Common myeloid progenitor, CD34-positive (primary cell): ENCODE data around the gene FUT4.
A peak's percentile ranks its signal among the peaks of the same experiment; 100 is the strongest.

Experiments used
- CTCF ChIA-PET: fragments of 350-600 bp; sonication (Branson Sonifier 250); formaldehyde crosslinking; loops from one replicate; lab custom pipeline; 2021; ENCODE audit warnings: antibody characterized with exemption; lab: Charles Lee
- POLR2A ChIA-PET: fragments of 350-600 bp; sonication (Branson Sonifier 250); formaldehyde crosslinking; loops from one replicate; lab custom pipeline; 2021; ENCODE audit warnings: antibody characterized with exemption; lab: Charles Lee
- DNase-seq, 3 donors: peaks; one replicate each; pipeline versions ENCODE4 v3.0.0 to v3.0.0-alpha.2; 2013
- H3K27ac ChIP-seq, 2 experiments: 1 replicate in 1 of 2; 2 replicates in 1 of 2; pipeline ENCODE4 v1.7.0; 2013; ENCODE audit warnings: inconsistent platforms in 2 of 2, low read length in 2 of 2, mild to moderate bottlenecking in 2 of 2, low read depth in 1 of 2, moderate library complexity in 1 of 2; ENCODE audit not compliant: severe bottlenecking in 2 of 2, insufficient read depth in 1 of 2, poor library complexity in 1 of 2
- H3K27me3 ChIP-seq, 5 experiments: replicated peaks in 2 of 5; 1 replicate in 3 of 5; 2 replicates in 2 of 5; pipeline versions ENCODE4 v1.6.1 to v1.7.0; 2013; ENCODE audit warnings: low read length in 4 of 5, mild to moderate bottlenecking in 2 of 5, moderate library complexity in 2 of 5, inconsistent platforms in 1 of 5; ENCODE audit not compliant: insufficient read depth in 5 of 5, control insufficient read depth in 4 of 5
- H3K36me3 ChIP-seq, 4 experiments: 1 replicate in 2 of 4; 2 replicates in 2 of 4; pipeline versions ENCODE4 v1.6.1 to v1.7.0; 2013; ENCODE audit warnings: low read length in 3 of 4, control low read depth in 1 of 4, mild to moderate bottlenecking in 1 of 4; ENCODE audit not compliant: control insufficient read depth in 4 of 4, insufficient read depth in 4 of 4
- H3K4me1 ChIP-seq, 4 experiments: 1 replicate in 3 of 4; 2 replicates in 1 of 4; pipeline versions ENCODE4 v1.6.1 to v1.7.1; 2013; ENCODE audit warnings: low read length in 3 of 4, mild to moderate bottlenecking in 3 of 4, control low read depth in 1 of 4, inconsistent platforms in 1 of 4, moderate library complexity in 1 of 4; ENCODE audit not compliant: control insufficient read depth in 4 of 4, insufficient read depth in 4 of 4; ENCODE audit errors: control extremely low read depth in 1 of 4
- H3K4me3 ChIP-seq, 7 experiments: 1 replicate in 4 of 7; 2 replicates in 3 of 7; pipeline versions ENCODE4 v1.5.1 to v1.7.0; 2013; ENCODE audit warnings: mild to moderate bottlenecking in 7 of 7, low read length in 6 of 7, moderate library complexity in 6 of 7, inconsistent platforms in 2 of 7, low read depth in 2 of 7, control low read depth in 1 of 7; ENCODE audit not compliant: insufficient read depth in 4 of 7, control insufficient read depth in 1 of 7; ENCODE audit errors: extremely low read depth in 1 of 7
- H3K9me3 ChIP-seq, 5 experiments: 1 replicate in 4 of 5; 2 replicates in 1 of 5; pipeline versions ENCODE4 v1.6.1 to v1.7.1; 2013; ENCODE audit warnings: low read length in 4 of 5, mild to moderate bottlenecking in 2 of 5, inconsistent platforms in 1 of 5, low read depth in 1 of 5, moderate library complexity in 1 of 5; ENCODE audit not compliant: control insufficient read depth in 4 of 5, insufficient read depth in 2 of 5; ENCODE audit errors: control extremely low read depth in 1 of 5
- WGBS: methylation state at CpG from one replicate; pipeline ENCODE4 v1.1.5; 2013; ENCODE audit not compliant: insufficient coverage; 5-methylcytosine and 5-hydroxymethylcytosine counted together

The FUT4 gene

DNA sequence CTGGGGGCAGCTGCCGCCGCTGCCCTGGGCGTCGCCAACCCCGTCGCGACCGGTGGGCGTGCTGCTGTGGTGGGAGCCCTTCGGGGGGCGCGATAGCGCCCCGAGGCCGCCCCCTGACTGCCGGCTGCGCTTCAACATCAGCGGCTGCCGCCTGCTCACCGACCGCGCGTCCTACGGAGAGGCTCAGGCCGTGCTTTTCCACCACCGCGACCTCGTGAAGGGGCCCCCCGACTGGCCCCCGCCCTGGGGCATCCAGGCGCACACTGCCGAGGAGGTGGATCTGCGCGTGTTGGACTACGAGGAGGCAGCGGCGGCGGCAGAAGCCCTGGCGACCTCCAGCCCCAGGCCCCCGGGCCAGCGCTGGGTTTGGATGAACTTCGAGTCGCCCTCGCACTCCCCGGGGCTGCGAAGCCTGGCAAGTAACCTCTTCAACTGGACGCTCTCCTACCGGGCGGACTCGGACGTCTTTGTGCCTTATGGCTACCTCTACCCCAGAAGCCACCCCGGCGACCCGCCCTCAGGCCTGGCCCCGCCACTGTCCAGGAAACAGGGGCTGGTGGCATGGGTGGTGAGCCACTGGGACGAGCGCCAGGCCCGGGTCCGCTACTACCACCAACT lies 1.0 kb downstream of the FUT4 start:
- CTCF ChIA-PET: interaction anchor here (1.3 to 2.2 kb wide), 3 partner anchors 14 to 44 kb away, joined by 3 to 5 read pairs (median 3); no protein-coding TSS in a partner anchor
- Histone ChIP-seq H3K4me1 (peaks cover 17 to 50% (median 40%) of the 10 kb centered on the region in 4 experiments), H3K27me3 (no peaks in the 10 kb centered on the region), H3K27ac (peak overlapping the region; percentile 92 to 96), H3K4me3 (peak overlapping the region; percentile 68 to 89 (median 76)), H3K9me3 (no peaks in the 10 kb centered on the region), H3K36me3 (peaks cover 3 to 16% (median 14%) of the 10 kb centered on the region in 4 experiments)
- 19% methylated on average over 36 of the region's 59 CpGs for WGBS
- peak in 1 of 3 donors; percentile 37 for DNase-seq
- POLR2A ChIA-PET: no interaction called here

DNA sequence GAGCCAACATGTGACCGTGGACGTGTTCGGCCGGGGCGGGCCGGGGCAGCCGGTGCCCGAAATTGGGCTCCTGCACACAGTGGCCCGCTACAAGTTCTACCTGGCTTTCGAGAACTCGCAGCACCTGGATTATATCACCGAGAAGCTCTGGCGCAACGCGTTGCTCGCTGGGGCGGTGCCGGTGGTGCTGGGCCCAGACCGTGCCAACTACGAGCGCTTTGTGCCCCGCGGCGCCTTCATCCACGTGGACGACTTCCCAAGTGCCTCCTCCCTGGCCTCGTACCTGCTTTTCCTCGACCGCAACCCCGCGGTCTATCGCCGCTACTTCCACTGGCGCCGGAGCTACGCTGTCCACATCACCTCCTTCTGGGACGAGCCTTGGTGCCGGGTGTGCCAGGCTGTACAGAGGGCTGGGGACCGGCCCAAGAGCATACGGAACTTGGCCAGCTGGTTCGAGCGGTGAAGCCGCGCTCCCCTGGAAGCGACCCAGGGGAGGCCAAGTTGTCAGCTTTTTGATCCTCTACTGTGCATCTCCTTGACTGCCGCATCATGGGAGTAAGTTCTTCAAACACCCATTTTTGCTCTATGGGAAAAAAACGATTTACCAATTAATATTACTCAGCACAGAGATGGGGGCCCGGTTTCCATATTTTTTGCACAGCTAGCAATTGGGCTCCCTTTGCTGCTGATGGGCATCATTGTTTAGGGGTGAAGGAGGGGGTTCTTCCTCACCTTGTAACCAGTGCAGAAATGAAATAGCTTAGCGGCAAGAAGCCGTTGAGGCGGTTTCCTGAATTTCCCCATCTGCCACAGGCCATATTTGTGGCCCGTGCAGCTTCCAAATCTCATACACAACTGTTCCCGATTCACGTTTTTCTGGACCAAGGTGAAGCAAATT lies 1.8 kb downstream of the FUT4 start:
- H3K4me3 ChIP-seq: peak overlapping the region in 4 of 7 experiments; percentile 74 to 89 (median 82)
- H3K27ac ChIP-seq: peak overlapping the region in 1 of 2 experiments; percentile 1
- POLR2A ChIA-PET: no interaction called here

DNA sequence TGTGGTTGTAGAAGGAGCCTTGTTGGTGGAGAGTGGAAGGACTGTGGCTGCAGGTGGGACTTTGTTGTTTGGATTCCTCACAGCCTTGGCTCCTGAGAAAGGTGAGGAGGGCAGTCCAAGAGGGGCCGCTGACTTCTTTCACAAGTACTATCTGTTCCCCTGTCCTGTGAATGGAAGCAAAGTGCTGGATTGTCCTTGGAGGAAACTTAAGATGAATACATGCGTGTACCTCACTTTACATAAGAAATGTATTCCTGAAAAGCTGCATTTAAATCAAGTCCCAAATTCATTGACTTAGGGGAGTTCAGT lies 2.4 kb downstream of the FUT4 start:
- no peak overlapping the region for H3K27ac ChIP-seq
- peaks cover 3 to 16% (median 14%) of the 10 kb centered on the region in 4 experiments for H3K36me3 ChIP-seq
- DNase-seq: no peak
- CTCF ChIA-PET: interaction anchor here (1.0 to 2.2 kb wide), 5 partner anchors 10 to 43 kb away, joined by 3 to 5 read pairs (median 3); no protein-coding TSS in a partner anchor
- H3K9me3 ChIP-seq: no peaks in the 10 kb centered on the region
- H3K4me3 ChIP-seq: peak overlapping the region in 4 of 7 experiments; percentile 19 to 89 (median 76)
- no peaks in the 10 kb centered on the region for H3K27me3 ChIP-seq
- WGBS: 100% methylated on average over 1 of the region's 2 CpGs
- peaks cover 26 to 61% (median 43%) of the 10 kb centered on the region in 4 experiments for H3K4me1 ChIP-seq
- POLR2A ChIA-PET: no interaction called here

More for the DNA sequence above, 1.8 kb downstream of the FUT4 start:
- peaks cover 23 to 57% (median 41%) of the 10 kb centered on the region in 4 experiments for H3K4me1 ChIP-seq
- WGBS: 93% methylated on average over 44 of the region's 54 CpGs
- CTCF ChIA-PET: interaction anchor here (0.8 to 2.2 kb wide), 5 partner anchors 14 to 43 kb away, joined by 3 to 5 read pairs (median 3); no protein-coding TSS in a partner anchor
- peaks cover 3 to 16% (median 14%) of the 10 kb centered on the region in 4 experiments for H3K36me3 ChIP-seq
- no peak for DNase-seq
- no peaks in the 10 kb centered on the region for H3K27me3 ChIP-seq
- no peaks in the 10 kb centered on the region for H3K9me3 ChIP-seq

DNA sequence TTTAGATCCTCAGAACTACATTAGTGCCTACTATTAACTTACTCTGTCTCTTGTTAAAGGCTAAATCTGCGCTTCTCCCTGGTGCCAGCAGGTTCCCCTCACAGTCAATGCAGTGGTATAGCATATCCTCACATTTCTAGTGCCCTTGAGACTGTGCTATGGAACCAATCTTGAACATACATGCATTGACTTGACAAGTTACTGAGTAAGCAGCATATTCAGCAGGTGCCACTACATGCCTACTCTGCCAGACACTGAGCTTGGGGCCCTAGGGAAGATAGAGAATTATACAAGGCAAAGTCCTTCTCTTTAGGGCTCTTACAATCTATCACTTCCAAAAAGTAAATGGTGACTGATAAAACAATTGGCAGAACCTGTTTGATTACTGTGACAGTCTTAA lies 3.2 kb downstream of the FUT4 start:
- CTCF ChIA-PET: interaction anchor here (0.9 to 1.6 kb wide), 4 partner anchors 10 to 50 kb away, joined by 3 to 5 read pairs (median 3); no protein-coding TSS in a partner anchor
- no peak overlapping the region for H3K27ac ChIP-seq
- H3K4me3 ChIP-seq: peak overlapping the region in 3 of 7 experiments; percentile 38 to 74 (median 53)

DNA sequence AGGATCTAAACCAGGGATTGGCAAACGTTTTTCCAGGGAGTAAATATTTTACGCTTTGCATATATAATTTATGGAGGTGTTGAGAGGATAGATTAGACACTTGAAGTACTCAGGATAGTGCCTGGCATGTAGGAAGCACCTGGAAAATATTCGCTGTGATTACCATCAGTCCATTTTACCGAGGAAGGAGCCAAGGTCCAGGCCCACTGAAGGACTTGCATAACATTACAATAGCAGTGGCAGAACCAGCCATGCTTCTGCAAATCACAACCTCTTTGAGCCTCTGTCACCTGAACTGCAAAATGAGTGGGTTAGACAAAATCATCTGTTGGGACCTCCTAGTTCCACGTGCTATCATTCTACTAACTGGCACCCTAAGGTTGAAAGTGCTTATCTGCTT lies 5.4 kb downstream of the FUT4 start:
- H3K27ac ChIP-seq: no peak overlapping the region
- no peak for DNase-seq
- ChIA-PET CTCF (interaction anchor here (0.6 kb wide), 1 partner anchor 12 kb away, joined by 4 read pairs; no protein-coding TSS in a partner anchor), POLR2A (no interaction called here)
- H3K9me3 ChIP-seq: no peaks in the 10 kb centered on the region
- WGBS: 61% methylated on average over 5 of the region's 5 CpGs
- H3K4me1 ChIP-seq: peaks cover 26 to 53% (median 35%) of the 10 kb centered on the region in 4 experiments
- no peaks in the 10 kb centered on the region for H3K27me3 ChIP-seq
- H3K4me3 ChIP-seq: no peak overlapping the region
- H3K36me3 ChIP-seq: peaks cover 3 to 16% (median 14%) of the 10 kb centered on the region in 4 experiments

More for the DNA sequence above, 3.2 kb downstream of the FUT4 start:
- H3K9me3 ChIP-seq: no peaks in the 10 kb centered on the region
- H3K4me1 ChIP-seq: peaks cover 26 to 61% (median 43%) of the 10 kb centered on the region in 4 experiments
- no peaks in the 10 kb centered on the region for H3K27me3 ChIP-seq
- WGBS: 100% methylated on average over 1 of the region's 1 CpG
- DNase-seq: peak in 1 of 3 donors; percentile 21
- POLR2A ChIA-PET: no interaction called here
- peaks cover 3 to 16% (median 14%) of the 10 kb centered on the region in 4 experiments for H3K36me3 ChIP-seq

DNA sequence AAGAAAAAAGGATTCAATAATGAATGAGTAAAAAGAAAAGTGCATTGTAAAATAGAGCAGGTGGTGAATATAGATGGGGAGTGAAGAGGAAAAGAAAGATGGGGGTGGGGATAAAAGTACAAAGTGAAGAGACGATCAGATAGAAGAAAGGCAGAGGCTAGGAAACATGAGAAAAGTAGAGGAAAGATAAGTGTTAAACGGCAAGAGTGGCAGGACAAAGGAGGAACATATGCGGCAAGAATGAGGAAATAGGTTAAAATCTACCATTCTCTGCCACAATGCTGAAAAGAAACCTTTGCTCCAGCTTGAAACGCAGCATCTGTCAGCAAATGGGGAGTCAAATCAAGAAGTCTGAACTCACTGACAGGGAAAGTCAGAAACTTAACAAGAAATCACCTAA lies 6.8 kb downstream of the FUT4 start:
- peaks cover 3 to 13% (median 12%) of the 10 kb centered on the region in 4 experiments for H3K36me3 ChIP-seq
- 6% methylated on average over 4 of the region's 4 CpGs for WGBS
- peak in 2 of 3 donors; percentile 36 to 48 for DNase-seq
- no peaks in the 10 kb centered on the region for H3K27me3 ChIP-seq
- no peak overlapping the region for H3K27ac ChIP-seq
- peaks cover 22 to 41% (median 25%) of the 10 kb centered on the region in 4 experiments for H3K4me1 ChIP-seq
- peak overlapping the region in 1 of 7 experiments; percentile 40 for H3K4me3 ChIP-seq
- no peaks in the 10 kb centered on the region for H3K9me3 ChIP-seq
- ChIA-PET CTCF (interaction anchor here (1.4 kb wide), 1 partner anchor 73 kb away, joined by 3 read pairs; no protein-coding TSS in a partner anchor), POLR2A (no interaction called here)
